ENCODE measurements around the gene DENND10.
"Not testable (repeated sequence)": the region's sequence is repeated elsewhere in the genome, so short reads cannot be mapped to it uniquely, and the experiment has no call there.

Gene DENND10

DNA sequence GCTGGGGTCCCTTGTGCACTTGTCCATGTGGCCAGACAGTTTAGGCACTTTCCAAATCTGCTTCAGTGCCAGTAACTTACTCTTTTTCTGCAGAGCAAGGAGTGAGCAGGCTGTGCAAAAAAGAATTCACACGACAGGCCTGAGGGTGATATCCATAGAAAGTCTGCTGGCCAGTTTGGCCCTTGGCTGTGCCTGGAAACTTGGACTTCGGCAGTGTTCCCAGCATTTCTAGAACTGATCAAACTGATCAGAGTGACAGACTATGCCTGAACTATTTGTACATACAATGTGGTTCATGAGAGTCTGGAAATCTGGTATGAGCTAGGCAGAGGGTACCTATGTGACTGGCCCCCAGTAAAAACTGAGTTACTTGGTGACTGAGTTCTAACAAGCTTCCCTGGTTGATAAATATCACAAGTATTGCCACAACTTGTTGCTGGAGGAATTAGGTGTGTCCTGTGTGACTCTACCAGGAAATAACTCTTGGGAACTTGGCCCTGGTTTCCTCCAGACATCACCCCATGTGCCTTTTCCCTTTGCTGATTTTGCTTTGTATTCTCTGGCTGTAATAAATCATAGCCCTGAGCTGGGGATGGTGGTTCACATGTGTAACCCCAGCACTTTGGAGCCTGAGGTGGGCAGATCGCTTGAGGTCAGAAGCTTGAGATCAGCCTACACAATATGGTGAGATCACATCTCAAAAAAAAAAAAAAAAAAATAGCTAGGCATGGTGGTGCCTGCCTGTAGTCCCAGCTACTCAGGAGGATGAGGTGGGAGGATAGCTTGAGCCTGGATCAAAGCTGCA, 3.3 kb upstream of the DENND10 start:
- DNase-seq, result no peak

DNA sequence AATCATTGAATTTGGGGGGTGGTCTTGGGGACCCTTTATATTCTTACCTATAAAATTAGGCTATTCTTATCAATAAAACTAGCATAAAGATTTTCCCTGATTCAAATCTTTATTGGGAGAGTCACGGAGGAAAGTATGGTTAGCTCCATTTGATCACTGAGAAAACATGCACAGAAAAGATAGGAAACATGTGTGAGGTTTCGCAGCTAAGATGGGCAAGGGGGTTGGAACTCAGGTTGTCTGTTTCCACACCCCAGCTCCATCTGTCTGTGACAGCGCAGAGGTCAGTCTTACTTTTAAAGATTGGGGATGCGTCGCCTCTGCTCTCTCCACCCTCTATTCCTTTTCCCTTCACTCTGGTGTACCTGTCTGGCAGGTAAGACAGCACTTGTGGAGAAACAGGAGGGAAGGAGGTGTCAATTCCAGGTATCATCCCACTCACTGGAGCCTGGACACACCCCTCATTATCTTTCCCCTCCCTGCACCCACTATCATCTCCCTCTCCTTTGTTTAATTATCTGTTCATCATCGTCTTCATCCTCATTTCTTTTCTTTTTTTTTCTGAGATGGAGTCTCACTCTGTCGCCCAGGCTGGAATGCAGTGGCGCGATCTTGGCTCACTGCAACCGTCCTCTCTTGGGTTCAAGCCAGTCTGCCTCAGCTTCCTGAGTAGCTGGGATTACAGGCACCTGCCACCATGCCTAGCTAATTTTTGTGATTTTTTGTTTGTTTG, 2.4 kb upstream of the DENND10 start:
- no peak for DNase-seq

GRCh38 chr10:119103241-119103902, 541 bp upstream of the DENND10 start:
- no peak for DNase-seq

DNA sequence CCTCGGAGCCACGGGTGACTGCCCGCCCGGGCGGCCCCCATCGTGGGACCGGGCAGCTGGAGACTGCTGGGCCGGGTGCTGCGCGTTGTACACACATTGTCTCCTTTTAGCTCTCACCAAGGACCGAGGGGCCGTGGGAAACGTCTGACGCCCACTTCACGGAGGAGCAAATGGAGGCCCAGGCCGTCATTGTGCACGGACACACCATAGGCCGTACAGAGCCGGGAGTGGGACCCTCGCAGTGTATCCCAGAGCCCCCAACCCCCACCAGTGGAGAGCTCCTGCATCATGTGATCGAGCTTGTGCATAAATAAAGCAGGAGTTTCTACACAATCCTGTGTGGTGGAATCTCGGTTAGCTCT, 722 bp downstream of the DENND10 start:
- peak; percentile 50 to 53 for DNase-seq

DNA sequence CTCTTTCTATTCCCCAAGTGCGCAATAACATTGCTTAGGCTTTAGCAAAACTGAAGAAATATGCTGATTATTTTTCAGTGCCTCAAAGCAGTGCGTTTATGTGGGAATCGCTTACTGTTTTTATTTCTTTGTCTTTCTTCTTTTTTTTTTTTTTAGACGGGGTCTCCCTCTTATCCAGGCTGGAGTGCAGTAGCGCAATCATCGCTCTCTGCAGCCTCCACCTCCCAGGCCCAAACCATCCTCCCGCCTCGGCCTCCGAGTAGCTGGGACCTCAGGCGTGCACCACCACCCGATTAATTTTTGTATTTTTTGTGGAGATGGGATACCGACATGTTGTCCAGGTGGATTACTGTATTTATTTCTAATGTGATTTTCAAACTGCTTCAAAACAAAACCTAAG, 1.2 kb downstream of the DENND10 start:
- no peak for DNase-seq

DNA sequence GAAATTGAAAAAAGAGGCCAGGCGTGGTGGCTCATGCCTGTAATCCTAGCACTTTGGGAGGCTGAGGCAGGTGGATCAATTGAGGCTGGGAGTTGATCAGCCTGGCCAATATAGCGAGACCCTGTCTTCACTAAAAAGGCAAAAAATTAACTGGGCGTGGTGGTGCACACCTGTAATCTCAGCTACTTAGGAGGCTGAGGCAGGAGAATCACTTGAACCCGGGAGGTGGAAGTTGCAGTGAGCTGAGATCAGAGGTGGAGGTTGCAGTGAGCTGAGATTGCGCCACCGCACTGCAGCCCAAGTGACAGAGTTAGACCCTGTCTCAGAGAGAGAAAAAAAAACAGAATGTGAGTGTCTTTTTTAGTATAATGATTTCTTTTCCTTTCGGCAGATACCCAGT, 2.0 kb downstream of the DENND10 start:
- not testable (repeated sequence) for DNase-seq

GRCh38 chr10:119107106-119107505, 3.2 kb downstream of the DENND10 start:
- not testable (repeated sequence) for DNase-seq

GRCh38 chr10:119107771-119108170, 3.9 kb downstream of the DENND10 start:
- not testable (repeated sequence) for DNase-seq

DNA sequence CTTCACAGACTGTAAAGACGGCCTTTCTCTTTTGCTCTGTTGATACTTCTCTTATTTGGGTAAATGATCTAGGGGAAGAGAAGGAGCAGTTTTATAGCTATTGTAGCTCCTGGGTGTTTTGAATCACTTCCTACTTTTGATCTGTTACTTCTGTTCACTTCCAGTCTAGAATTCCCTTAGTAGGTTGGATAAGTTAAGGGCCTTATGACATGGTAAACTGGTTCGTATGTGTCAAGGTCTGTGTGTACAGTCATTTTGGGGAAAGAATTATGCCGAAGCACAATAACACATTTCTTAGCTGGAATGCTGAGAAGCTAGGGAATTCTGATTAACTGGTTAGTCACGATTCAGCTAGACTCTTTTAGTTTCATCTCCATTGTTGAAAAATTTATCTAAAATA, 8.1 kb downstream of the DENND10 start:
- no peak for DNase-seq

GRCh38 chr10:119113751-119114732, 10.1 kb downstream of the DENND10 start:
- no peak for DNase-seq

DNA sequence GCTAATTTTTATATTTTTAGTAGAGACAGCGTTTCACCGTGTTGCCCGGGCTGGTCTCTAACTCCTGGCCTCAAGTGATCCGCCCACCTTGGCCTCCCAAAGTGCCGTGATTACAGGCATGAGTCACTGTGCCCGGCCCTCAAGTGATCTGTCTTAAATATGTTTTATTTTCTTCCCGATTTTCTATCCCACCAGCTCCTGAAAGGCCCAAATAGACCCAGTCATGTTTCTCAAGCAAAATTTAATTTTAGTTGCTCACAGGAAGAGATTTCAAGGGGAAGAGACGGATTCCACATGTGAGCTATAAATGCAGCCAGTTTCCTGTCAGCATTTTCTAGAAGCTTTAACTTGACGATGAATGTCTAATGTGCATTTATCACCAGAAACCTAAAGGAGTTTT, 12.0 kb downstream of the DENND10 start:
- no peak for DNase-seq

GRCh38 chr10:119116326-119116951, 12.5 kb downstream of the DENND10 start:
- DNase-seq, result no peak

- no peak for DNase-seq
These were observed 14.3 kb downstream of the DENND10 start for GRCh38 chr10:119118231-119118630.

GRCh38 chr10:119119400-119119799, 15.5 kb downstream of the DENND10 start:
- no peak for DNase-seq

DNA sequence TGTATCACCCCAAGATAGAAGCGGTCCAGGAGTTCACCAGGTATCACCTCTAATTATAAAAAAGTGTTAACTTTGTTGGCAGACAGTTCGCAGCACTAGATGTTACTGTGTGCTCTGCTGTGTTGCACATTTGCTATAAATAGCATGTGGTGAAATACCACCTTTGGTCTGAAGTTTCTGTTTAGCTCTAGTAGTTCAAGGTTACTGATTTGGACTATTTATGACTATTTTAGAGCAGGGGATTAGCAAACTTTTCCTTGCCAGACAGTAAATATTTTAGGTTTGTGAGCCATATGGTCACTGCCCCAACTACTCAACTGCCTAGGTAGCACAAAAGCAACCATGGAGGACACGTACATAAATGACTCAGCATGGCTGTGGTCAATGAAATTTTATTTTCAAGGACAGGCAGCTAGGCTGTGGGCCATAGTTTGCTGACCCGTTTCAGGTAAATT, 16.5 kb downstream of the DENND10 start:
- no peak for DNase-seq

DNA sequence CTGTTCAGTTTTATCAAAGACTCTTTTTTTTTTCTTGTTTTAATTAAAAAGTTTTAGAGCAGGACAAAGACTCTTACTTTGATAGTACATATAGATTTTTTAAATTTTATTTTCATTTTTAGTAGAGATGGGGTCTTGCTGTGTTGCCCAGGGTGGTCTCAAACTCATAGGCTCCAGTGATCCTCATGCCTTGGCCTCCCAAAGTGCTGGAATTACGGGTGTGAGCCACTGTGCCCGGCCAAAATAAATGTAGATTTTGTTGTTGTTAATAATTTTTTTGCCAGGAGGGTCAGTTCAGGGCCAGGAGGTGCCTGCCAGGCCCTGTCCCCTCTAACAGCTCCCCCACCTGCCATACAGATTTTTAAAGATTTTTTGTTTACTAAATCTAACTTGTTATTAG, 17.0 kb downstream of the DENND10 start:
- DNase-seq, result no peak

DNA sequence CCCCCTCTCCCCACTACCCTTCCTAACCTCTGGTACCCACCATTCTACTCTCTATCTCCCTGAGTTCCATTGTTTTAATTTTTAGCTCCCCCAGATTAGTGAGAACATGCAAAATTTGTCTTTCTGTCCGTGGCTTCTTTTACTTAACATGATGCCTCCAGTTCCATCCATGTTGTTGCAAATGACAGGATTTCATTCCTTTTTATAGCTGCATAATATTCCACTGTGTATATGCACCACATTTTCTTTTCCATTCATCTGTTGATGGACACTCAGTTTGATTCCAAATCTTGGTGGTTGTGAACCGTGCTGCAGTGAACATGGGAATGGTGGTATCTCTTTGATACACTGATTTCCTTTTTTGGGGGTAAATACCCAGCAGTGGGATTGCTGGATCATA, 22.0 kb downstream of the DENND10 start:
- DNase-seq, result no peak

GRCh38 chr10:119129721-119130120, 25.8 kb downstream of the DENND10 start:
- DNase-seq, result no peak

DNA sequence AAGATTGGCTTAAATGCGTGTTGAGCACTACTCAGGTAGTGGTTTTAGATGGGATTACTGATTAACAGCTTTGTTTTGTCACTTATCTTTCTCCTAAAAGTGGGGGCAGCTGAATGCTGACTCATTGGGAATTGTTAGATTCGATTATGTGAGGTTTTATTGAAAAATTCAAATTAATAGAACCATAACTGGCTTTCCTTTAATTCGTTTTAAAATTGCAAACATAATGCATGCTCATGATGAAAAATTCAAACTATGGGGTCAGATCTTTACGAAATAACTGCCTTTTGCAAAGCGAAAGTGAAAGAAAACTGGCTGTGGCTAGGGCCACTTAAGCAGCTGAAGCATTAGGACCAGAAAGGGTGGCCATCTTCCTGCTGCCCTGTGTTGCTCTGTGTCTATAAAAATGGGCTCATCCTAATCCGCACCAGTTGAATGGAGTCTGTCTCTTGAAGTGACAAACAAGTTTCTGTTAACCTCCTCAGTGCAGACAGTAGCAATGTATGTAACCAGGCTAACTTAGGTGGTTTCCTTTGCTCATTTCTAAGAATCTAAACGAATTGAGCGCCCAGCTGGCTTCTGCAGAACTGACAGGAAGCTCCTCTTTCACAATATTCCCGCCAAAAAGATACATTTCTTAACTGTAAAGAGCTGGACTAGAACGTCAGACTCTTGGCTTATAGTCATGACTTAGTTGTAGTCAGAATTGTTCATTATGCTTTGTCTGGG, 27.8 kb downstream of the DENND10 start:
- peak; percentile 60 to 64 for DNase-seq

- no peak for DNase-seq
These were observed 28.8 kb downstream of the DENND10 start for GRCh38 chr10:119132521-119133345.
